CD1c-positive myeloid dendritic cell (primary cell): Measurements from ENCODE around the gene FAM3A.

Experiments
- DNase-seq: peaks from one replicate; pipeline ENCODE4 v3.0.0-alpha.2; 2016; ENCODE audit errors: extremely low spot score

Gene FAM3A

DNA sequence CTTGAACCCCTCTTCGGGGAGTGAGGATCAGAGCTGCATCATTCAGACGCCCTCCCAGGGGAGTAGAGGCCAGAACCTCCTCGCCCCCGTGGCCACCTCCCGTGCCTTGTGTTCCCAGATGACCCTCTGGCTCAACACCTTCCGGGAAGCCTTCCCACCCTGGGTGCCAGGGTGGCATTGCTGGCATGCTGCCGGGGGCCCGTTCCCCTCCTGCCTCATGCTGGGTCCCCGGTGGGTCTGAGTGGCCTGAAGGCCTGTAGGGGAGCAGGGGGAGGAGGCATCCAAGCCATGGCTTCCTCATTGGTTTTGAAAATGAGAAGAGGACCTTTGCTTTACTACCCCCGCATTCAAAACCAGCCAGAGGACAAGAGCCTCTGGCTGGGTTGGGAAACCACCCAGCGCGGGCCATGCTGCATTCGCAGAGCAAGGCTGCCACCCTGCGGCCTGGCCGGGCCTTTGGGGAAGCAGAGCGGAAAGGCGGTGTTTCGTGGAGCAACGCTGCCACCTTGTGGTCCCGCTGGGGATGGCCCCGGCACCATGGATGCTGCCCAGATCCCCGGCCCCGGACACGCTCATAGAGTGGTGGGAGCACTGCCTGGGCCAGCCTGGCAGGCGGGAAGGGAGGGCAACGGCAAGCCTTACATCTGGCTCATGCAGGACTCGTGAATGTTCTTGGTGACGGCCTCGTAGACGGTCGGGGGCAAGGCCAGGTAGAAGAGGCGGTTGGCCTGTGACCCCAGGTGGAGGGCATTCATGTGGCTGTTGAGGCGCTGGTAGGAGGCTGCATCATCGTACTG is 18.7 kb upstream of the FAM3A start:
- peak; percentile 94 for DNase-seq

DNA sequence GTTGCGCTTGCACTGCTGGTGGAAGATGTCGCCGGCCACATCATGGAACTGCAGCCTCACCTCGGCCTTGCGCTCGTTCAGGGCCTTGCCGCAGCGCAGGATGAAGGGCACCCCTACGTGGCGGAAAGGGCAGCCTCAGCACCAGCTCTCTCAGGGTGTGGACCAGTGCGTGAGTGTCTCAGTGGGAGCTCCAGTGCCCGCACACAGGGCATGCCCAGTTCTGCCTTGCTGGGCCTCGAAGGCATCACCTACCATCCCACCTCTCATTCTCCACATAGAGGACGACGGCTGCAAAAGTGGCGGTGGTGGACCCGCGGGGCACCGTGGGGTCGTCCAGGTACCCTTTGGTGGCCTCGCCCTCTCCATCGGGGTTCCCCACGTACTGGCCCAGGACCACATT is 16.7 kb upstream of the FAM3A start:
- DNase-seq, result no peak

DNA sequence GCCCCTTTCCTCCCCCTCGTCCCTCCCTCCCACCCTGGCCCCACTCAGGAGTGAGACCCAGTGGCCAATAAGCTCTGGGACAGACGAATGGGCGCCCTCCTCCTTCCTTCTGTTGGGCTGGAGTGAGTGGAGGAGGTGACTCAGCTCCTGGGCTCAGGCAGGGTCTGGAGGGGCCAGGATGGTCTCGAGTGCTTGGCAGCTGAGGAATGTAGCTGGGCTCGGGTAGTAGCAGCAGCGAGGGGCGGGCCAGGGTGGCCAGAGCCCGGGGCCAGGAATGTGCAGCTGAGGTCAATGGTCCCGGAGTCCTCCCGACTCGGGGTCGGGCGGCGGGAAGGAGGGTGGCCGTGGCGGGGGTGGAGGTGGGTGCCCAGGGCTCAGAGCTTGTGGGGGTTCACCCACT is 15.6 kb upstream of the FAM3A start:
- no peak for DNase-seq

DNA sequence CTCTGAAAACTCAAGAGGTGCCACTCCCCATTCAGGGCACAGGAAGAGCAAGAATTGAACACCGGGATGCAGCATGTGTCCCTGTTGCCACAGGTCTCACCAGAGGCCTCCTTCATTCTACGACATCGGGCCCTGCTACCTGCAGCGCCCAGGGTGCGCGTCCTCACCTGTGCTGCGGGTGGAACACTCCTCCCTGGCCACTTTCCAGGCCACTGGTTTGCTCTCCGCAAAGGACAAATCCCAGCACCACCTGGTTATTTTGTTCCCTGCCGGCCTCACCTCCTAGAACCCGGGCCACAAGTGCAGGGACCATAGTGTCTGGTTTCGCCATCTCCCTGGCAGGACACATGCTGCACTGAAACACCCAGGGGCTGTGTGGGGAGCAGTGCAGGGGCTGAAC is 14.3 kb upstream of the FAM3A start:
- no peak for DNase-seq

DNA sequence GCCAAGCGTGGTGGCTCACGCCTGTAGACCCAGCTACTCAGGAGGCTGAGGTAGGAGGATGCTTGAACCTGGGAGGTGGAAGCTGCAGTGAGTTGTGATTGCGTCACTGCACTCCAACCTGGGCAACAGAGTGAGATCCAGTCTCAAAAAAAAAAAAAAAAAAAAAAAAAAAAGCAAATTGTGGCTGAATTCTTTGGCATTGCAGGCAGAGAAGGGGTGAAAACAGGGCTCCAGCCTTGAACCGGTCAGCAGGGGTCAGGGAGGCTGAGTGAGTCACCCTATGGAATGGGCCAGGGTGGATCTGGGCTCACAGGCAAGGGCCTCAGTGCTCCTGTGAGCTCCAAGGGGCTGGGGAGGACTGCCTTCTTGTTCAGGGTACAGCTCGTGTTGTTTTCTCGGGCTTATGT is 13.2 kb upstream of the FAM3A start:
- DNase-seq, result no peak

DNA sequence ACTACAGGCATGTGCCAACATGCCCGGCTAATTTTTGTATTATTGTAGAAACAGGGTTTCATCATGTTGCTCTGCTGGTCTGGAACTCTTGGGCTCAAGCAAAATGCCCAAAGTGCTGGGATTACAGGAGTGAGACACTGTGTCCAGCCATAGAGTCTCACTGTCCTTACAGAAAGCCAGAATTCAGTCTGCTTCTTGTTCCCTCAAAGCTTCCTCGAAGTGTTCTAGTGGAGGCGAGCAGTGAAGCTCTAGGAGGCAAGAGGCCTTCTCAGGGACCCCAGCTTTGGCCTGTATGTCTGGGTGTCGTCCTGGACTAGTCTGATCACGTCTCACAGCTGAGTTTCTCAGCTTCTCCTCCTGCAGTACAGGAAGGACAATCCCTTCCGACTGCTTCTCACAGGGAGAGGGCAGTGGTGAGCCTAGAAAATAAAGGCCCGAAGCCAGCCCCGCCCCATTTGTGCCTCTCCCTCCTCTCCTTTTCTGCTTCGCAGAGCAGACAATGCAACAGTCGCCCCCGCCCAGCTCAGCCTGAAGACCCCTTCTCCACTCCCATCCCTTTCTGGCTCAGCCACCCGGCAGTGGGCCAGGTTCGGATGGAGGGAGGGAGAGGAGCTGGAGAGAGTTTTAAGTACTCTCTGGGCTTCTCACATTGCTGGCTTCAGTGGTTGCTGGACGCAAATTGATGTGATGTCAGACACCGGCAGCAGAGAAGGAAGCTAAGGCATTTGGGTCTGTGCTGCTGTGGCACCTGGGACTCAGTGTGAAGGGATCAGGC is 11.1 kb upstream of the FAM3A start:
- peak; percentile 57 for DNase-seq

DNA sequence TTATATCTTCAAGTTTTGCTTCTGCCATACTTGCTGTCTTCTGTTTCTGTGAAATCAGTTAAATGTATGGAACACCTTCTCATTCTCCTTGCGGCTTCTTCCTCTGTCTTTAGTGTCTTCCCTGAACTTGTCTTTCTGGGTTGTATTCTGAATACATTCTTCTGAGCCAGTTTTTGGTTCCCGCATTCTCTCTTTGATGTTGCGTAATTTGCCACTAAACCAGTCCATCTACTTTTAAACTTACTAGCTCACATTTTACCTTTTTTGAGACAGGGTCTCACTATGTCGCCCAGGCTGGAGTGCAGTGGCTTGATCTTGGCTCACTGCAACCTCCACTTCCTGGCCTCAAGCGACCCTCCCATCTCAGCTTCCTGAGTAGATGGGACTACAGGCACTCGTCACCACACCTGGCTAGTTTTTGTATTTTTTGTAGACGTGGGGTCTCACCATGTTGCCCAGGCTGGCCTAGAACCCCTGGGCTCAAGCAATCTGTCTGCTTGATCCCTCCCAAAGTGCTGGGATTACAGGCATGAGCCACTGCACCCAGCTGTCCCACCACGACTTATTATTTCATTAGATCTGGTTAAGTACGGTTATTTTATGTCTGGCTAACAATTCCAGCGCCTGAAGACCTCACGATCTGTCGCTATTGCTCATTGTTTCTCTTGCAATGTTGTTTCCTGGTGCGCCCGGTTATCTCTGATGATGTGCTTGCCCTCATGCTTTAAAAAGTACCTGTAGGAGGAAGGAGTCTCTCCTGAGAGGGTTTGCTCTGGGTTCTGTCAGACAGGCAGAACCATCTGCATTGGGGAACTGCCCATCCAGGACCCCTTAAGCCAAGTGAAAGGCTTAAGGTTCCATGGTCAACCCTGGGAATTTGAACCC is 9.8 kb upstream of the FAM3A start:
- DNase-seq, result no peak

DNA sequence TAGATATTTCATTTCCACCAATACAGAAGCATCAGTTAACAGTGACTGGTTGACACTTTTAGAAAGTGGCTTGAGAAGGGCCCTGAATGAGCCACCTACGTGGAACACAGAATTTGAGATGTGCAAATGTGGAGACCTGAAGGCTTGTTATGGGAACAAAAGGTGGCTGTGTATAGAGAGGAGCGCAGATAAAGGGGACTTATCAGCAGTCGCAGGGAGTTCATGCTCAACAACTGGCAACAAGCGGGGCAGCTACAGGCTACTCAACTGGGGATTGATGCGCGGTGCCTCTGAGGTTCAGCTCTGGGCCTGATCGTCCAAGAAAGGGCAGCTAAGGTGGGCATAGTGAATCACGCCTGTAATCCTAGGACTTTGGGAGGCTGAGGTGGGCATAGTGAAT is 3.4 kb upstream of the FAM3A start:
- DNase-seq, result no peak

DNA sequence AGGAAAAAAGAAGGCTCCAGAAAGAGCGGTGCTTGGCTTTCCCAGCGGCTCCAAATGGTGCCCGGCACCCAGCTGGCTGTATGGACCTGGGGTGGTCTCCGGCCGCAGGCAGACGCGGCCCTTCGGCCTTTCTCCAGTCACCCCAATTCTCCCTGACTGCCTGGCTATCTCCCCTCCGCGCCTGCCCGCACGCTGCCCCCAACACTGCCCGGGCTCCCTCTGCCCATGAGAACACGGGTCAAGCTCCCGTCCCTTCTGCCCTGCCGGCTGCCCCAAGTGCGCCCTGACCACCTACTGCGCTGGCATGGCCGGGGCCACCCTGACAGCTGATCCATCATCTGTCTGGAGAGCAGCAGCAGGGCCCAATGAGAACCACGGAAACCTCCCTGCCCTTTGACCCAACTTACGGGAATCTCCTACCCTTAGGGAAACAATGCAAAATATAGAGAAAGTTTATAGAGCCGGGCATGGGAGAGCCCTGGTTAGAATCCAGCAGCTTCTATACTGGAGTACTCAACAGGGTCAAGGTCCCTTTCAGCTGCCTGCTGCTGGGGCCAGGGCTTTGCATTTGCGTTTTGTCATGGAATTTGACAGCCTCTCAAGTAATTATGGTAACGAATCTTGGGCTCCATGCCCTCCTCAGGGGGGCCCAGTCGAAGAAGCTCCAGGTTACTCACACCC is 1.2 kb upstream of the FAM3A start:
- DNase-seq, result no peak

DNA sequence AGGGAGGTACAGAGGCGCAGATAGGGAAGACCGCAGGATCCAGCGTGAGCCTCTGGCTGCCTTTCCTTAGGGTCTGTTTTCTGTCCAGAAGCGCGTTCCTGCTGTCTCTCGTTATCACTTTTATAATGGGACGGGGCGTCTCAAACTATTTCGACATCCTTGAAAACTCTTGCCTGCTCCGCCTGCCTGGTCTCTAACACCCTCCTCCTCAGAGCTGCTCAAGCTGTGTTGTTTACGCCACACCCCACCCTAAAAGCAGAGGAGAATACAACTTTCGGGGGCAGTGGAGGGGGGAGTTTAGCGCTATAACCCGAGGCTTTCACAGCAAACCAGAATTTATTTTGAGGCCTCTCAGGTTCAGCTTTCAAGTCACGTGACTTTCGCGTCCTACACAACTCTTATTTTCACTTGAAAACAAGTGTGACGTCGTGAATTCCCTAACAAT is 646 bp upstream of the FAM3A start:
- peak; percentile 16 for DNase-seq

DNA sequence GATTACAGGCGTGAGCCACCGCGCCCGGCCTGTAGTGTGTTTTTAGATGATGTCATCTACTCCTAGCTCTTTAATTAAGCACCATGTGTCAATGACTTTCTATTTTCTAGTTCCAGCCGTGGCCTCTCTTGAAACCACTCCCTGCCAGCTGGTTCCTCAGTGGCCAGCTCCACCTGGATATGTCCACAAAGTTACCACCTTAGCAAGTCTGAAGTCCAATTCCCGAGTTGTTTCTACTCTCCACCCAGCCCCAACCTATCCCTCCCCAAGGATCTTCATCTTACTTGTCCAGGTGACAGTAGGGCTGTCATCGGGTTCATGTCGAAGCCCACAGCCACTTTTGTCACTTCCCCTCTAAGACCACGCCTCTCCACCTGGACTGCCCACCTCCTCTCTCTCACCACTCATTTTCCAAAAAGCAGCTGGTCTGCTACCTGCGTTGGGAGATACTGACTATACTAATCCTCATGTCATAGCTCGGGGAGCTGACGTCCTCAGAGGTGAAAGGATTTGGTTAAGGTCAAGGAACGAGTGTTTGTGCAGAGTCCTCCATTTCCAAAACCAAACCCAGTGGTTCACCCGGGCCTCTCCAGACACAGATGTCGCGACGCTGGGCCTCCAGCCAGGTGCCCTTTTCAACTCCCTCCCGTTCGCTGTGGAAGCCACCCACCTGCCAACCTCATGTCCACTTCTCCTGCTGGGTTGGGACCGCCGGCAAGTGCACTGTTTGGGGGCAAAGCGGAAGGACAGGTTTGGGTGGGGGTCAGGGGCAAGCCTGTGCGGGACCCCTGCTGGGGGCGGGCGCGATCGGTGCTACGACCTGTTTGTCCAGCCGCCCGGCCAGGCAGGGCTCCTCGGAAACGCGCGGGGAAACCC is 704 bp downstream of the FAM3A start:
- DNase-seq, result no peak

DNA sequence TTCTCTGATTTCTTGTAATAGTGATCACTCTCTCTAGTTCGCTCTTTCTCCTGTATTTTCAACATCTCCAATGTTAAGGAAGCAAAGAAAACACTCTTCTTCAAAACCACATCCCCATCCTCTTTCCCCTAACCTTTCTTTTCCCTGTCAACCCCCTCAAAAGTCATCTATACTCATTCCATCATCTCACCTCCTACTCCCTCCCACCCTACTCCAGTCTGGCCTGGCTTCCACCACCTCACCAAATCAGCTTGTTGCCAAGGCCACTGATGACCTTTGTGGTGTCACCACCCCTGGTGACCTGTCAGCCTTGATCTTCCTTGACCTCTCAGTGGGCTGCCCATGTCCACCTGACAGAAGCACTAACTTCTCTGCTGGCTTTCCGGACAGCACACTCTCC is 2.3 kb downstream of the FAM3A start:
- peak; percentile 2 for DNase-seq

DNA sequence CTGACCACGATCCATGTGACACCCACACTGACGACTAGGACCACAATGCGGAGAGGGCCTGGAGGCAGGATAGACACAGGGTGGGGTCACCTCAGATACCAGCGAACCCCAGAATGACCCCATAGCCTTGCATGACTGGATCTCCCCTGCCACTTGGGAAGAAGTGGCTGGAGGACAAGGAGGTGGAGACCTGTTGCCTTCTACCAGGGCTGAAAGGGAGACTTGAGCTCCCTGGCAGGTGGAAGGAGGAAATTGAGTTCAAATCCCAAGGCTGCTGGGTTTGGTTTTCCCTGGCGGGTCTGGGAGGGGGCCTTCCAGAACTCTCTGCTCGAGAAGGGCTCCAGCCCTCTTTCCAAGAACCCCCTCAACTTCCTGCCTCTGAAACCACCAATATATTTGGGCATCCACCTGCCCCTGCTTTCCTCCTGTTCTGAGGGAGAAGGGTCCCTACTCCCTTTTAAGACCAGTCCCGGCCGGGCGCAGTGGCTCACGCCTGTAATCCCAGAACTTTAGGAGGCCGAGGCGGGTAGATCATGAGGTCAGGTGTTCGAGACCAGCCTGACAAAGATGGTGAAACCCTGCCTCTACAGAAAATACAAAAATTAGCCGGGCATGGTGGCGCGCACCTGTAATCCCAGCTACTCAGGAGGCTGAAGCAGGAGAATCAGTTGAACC is 3.0 kb downstream of the FAM3A start:
- DNase-seq, result no peak

DNA sequence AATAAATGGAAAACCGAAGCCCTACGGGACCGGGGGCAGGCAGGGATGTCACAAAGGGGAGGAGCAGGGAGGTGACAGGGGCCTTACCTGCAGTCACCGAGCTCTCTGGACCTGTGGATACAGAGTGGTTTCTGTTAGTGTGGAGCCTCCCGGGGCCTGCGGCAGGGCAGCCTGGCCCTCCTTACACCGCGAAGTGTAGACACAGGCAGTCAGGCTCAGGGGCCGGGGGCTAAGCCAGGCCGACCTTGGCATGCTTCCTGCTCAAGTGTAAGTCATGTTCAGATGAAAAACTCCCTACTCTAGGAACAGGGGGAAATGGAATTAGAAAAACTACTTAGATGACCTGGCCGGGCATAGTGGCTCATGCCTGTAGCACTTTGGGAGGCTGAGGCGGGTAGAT is 4.3 kb downstream of the FAM3A start:
- DNase-seq, result no peak

DNA sequence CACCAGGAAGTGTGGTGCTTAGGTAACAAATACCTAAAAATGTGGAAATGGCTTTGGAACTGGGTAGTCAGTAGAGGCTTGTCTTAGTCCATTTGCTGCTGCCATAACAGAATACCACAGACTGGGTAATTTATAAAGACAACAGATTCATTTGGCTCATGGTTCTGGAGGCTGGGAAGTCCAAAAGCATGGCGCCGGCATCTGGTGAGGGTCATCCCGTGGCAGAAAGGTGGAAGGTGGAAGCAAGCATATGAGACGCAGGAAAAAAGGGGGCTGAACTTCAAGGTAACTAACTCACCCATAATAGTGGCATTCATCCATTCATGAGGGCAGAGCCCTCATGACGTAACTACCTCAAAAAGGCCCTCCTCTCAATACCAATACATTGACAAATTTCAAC is 6.6 kb downstream of the FAM3A start:
- DNase-seq, result no peak

DNA sequence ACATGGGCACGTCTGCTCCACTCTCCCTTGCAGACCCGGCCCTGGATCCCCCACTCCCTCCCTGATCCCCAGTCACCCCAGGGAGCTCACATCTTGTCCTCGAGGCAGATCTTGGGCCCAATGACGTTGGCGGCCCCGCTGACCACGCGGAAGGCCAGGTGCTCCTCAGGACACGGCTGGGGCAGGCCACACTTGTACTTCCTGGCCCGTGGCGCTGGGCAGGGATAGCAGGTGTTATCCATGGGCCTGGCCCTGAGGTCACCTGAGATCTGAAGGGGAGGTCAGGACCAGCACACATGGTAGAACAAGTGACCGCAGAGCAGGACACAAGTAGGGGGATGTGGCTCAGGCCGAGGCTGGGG is 7.7 kb downstream of the FAM3A start:
- DNase-seq, result no peak

DNA sequence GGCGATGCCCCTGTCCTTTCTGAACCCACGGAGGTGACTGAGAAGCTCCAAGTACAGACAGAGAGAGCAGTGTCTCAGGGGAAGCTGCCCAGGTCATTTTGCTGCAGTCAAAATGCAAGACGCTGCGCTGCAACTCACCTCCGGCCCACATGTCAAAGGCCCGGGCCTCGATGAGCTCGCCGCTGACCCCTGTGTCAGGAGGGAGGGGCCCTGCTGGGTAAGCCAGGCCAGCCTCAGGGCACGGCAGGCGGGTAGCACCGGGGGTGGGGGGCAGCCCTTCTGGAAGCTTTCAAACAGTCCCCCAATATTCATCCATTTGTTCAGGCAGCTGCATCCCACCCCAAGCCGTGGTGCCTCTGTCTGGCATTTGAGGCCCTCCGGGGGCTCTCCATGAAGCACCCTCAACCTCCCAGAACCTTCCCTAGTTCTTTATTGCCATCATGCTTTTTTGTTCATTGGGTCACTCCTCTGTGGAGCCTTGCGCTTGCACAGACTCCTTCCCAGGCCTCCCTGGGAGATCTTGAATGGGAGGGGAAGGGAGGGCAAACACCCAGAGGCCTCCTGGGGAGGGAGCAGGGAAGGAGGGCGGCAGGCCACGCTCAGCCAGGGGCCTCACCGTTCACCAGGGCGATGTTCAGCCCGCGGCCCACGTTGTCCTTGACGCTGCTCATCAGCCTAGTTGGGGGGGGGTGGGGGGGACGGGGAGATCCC is 8.2 kb downstream of the FAM3A start:
- DNase-seq, result no peak

DNA sequence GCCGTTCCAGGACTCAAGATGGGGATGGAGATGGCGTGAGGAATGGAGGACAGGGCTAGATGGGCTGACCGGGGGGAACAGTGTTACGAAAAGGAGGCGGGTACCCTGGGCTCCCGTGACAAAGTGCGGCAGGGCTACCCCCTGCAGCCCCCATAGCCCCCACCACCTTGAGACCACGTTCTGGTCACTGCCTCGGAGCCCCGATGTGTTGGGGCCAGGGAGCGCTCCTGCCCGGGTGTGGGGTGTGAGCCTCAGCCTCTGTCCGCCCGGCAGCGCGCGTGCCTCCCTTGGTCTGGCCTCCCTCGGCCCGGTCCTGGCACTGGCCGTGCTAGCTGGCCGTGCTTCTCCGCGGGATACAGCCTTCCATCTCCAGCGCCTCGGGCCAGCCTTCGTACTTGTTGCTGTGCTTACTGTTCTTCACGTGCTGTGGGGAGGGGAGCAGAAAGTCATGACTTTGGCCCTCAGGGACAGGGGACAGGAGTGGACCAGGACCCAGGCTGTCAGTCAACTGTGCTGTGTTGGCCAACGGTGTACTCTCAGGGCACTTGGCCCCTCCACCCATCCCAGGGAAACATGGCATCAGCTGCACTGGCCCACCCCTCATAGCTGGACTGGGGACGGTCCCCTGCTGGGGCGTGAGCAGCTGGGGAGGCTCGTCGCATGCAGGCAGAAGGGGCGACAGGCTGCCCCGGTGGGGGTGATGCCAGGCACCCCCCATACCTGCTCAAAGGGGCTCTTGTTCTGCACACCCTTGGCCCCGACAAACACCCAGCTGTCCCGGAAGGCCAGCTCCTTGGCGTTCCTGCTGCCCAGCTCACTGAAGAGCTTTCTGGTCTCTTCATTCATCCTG is 9.3 kb downstream of the FAM3A start:
- DNase-seq, result no peak

DNA sequence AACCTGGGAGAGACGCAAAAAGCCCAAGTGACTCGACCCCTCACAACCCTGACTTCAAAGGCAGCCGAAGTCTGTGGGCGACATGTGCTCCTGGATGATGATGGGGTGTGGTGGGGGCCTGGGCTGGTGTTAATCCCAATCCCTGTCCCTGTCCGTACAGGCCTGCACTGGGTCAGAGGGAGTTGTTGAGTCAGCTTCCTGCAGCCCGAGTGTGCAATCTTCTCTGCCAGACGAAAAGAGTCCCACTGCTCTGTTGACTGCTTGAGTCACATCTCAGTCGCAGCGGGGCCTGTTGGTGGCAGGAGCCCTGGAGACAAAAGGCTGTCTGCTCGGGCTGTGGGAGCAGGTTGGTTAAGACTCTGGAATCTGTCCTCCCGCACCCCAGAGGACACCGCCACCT is 10.3 kb downstream of the FAM3A start:
- no peak for DNase-seq
